HG02943 (cell line): ENCODE measurements around the gene ADCY9.
"Not testable (repeated sequence)": the region's sequence is repeated elsewhere in the genome, so short reads cannot be mapped to it uniquely, and the experiment has no call there.

Experiments used
- ATAC-seq: cut with Tn5 transposase; IDR thresholded peaks from one replicate; pipeline ENCODE4 v1.9.1; 2021; ENCODE audit warnings: mild to moderate bottlenecking, low read depth, moderate library complexity; ENCODE audit not compliant: unreplicated experiment

Gene ADCY9

GRCh38 chr16:3959148-3959547 is 157.1 kb downstream of the ADCY9 start:
- ATAC-seq = no peak

- no peak for ATAC-seq
These were observed 158.8 kb downstream of the ADCY9 start for GRCh38 chr16:3957344-3957980.

GRCh38 chr16:3954411-3954921 is 161.8 kb downstream of the ADCY9 start:
- no peak for ATAC-seq

- ATAC-seq = no peak
These were observed 162.4 kb downstream of the ADCY9 start for GRCh38 chr16:3953728-3954410.

GRCh38 chr16:3952737-3953131 is 163.5 kb downstream of the ADCY9 start:
- no peak for ATAC-seq

- no peak for ATAC-seq
These were observed 164.1 kb downstream of the ADCY9 start for GRCh38 chr16:3951861-3952736.

GRCh38 chr16:3951380-3951779 is 164.9 kb downstream of the ADCY9 start:
- not testable (repeated sequence) for ATAC-seq

GRCh38 chr16:3950343-3951193 is 165.7 kb downstream of the ADCY9 start:
- no peak for ATAC-seq

GRCh38 chr16:3949946-3950342 is 166.3 kb downstream of the ADCY9 start:
- ATAC-seq = no peak

GRCh38 chr16:3949287-3949686 is 167.0 kb downstream of the ADCY9 start:
- no peak for ATAC-seq

GRCh38 chr16:3948378-3948995 is 167.8 kb downstream of the ADCY9 start:
- no peak for ATAC-seq

GRCh38 chr16:3946604-3947180 is 169.6 kb downstream of the ADCY9 start:
- ATAC-seq = no peak

GRCh38 chr16:3945751-3946603 is 170.3 kb downstream of the ADCY9 start:
- no peak for ATAC-seq

- not testable (repeated sequence) for ATAC-seq
These were observed 171.8 kb downstream of the ADCY9 start for GRCh38 chr16:3944457-3944856.

- ATAC-seq = not testable (repeated sequence)
These were observed 174.1 kb downstream of the ADCY9 start for GRCh38 chr16:3942146-3942545.

- ATAC-seq = no peak
These were observed 177.2 kb downstream of the ADCY9 start for GRCh38 chr16:3938843-3939624.

GRCh38 chr16:3938471-3938842 is 177.8 kb downstream of the ADCY9 start:
- ATAC-seq = no peak
